Neutrophil (primary cell): ENCODE measurements around the gene TBX21.

Source experiments
- H3K27ac ChIP-seq: fragments of 200-600 bp; sonication (generic); 2 replicates; pipeline ENCODE4 v1.5.1; 2016; ENCODE audit warnings: mild to moderate bottlenecking, moderate library complexity
- H3K27me3 ChIP-seq: fragments of 200-600 bp; sonication (generic); 2 replicates; pipeline ENCODE4 v1.6.0; 2016; ENCODE audit warnings: mild to moderate bottlenecking
- H3K36me3 ChIP-seq: fragments of 200-600 bp; sonication (generic); 2 replicates; pipeline ENCODE4 v1.5.1; 2017
- H3K4me1 ChIP-seq, 2 experiments: fragments of 200-600 bp in 1 of 2; sonication (generic) in 1 of 2; 1 replicate in 1 of 2; 2 replicates in 1 of 2; pipeline versions ENCODE4 v1.5.1 to v1.6.1; 2013 to 2016; ENCODE audit warnings: low read depth in 1 of 2, low read length in 1 of 2, mild to moderate bottlenecking in 1 of 2, moderate library complexity in 1 of 2; ENCODE audit not compliant: control insufficient read depth in 1 of 2, insufficient read depth in 1 of 2
- H3K4me3 ChIP-seq, 2 experiments: fragments of 200-600 bp in 1 of 2; sonication (generic) in 1 of 2; 1 replicate in 1 of 2; 2 replicates in 1 of 2; pipeline ENCODE4 v1.5.1; 2013 to 2016; ENCODE audit warnings: low read depth in 1 of 2, low read length in 1 of 2, mild to moderate bottlenecking in 1 of 2, moderate library complexity in 1 of 2
- H3K9me3 ChIP-seq: fragments of 200-600 bp; sonication (generic); 2 replicates; pipeline ENCODE4 v1.5.1; 2016
- CTCF ChIP-seq: fragments of 200-600 bp; sonication (generic); IDR thresholded peaks from 2 replicates; pipeline ENCODE4 v1.5.1; 2016; ENCODE audit warnings: antibody characterized with exemption

TBX21 gene

GRCh38 chr17:47778184-47778635, 45.2 kb downstream of the TBX21 start:
- Histone ChIP-seq H3K36me3 (no peaks in the 10 kb centered on the region), H3K27me3 (peaks cover 100% of the 10 kb centered on the region), H3K4me1 (no peaks in the 10 kb centered on the region), H3K27ac (no peak overlapping the region), H3K9me3 (no peaks in the 10 kb centered on the region), H3K4me3 (no peak overlapping the region)
- TF ChIP-seq CTCF = no peak

GRCh38 chr17:47781397-47781796, 48.4 kb downstream of the TBX21 start:
- Histone ChIP-seq H3K27me3 (peaks cover 96% of the 10 kb centered on the region), H3K27ac (no peak overlapping the region), H3K4me1 (no peaks in the 10 kb centered on the region), H3K36me3 (no peaks in the 10 kb centered on the region), H3K9me3 (no peaks in the 10 kb centered on the region), H3K4me3 (no peak overlapping the region)
- TF ChIP-seq CTCF = no peak

- Histone ChIP-seq H3K27me3 (peaks cover 96% of the 10 kb centered on the region), H3K27ac (no peak overlapping the region), H3K4me3 (no peak overlapping the region), H3K9me3 (no peaks in the 10 kb centered on the region), H3K4me1 (no peaks in the 10 kb centered on the region), H3K36me3 (no peaks in the 10 kb centered on the region)
- no peak for TF ChIP-seq CTCF
These were observed 52.6 kb downstream of the TBX21 start for GRCh38 chr17:47785538-47786123.

GRCh38 chr17:47789611-47790561, 56.9 kb downstream of the TBX21 start:
- H3K27me3 ChIP-seq = peaks cover 100% of the 10 kb centered on the region
- TF ChIP-seq CTCF = no peak
- no peaks in the 10 kb centered on the region for H3K9me3 ChIP-seq
- no peaks in the 10 kb centered on the region for H3K4me1 ChIP-seq
- no peak overlapping the region for H3K4me3 ChIP-seq
- no peaks in the 10 kb centered on the region for H3K36me3 ChIP-seq
- no peak overlapping the region for H3K27ac ChIP-seq

- no peak for TF ChIP-seq CTCF
- Histone ChIP-seq H3K27me3 (peaks cover 100% of the 10 kb centered on the region), H3K27ac (no peak overlapping the region), H3K4me1 (no peaks in the 10 kb centered on the region), H3K4me3 (no peak overlapping the region), H3K36me3 (no peaks in the 10 kb centered on the region), H3K9me3 (no peaks in the 10 kb centered on the region)
These were observed 58.0 kb downstream of the TBX21 start for GRCh38 chr17:47791025-47791424.
